ENCODE measurements around the gene EPB41L4B. TPM values are rescaled to one million over a fixed set of nuclear protein-coding genes. Genes with fewer than 3 reads are reported as not detected.

EPB41L4B gene
- total RNA-seq, 2 donors from 2014 or later, result 0.27 to 1.1 TPM

- ATAC-seq (ENCODE audit: insufficient number of reproducible peaks, low FRiP score, low read depth) (no peak), DNase-seq (ENCODE audit: low spot score) (no peak)
- Histone ChIP-seq H3K27me3 (replicated peaks; ENCODE audit: insufficient read depth) (no peaks in the 10 kb centered on the region), H3K36me3 (no peaks in the 10 kb centered on the region), H3K4me3 (no peak overlapping the region), H3K27ac (no peak overlapping the region), H3K4me1 (ENCODE audit: control insufficient read depth in 1 of 2, low read depth in 2 of 2) (no peaks in the 10 kb centered on the region), H3K9me3 (no peaks in the 10 kb centered on the region)
- TF ChIP-seq, protein P1, sequence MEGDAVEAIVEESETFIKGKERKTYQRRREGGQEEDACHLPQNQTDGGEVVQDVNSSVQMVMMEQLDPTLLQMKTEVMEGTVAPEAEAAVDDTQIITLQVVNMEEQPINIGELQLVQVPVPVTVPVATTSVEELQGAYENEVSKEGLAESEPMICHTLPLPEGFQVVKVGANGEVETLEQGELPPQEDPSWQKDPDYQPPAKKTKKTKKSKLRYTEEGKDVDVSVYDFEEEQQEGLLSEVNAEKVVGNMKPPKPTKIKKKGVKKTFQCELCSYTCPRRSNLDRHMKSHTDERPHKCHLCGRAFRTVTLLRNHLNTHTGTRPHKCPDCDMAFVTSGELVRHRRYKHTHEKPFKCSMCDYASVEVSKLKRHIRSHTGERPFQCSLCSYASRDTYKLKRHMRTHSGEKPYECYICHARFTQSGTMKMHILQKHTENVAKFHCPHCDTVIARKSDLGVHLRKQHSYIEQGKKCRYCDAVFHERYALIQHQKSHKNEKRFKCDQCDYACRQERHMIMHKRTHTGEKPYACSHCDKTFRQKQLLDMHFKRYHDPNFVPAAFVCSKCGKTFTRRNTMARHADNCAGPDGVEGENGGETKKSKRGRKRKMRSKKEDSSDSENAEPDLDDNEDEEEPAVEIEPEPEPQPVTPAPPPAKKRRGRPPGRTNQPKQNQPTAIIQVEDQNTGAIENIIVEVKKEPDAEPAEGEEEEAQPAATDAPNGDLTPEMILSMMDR (IDR thresholded peaks at IDR 0.05), result no peak
Measured at GRCh38 chr9:109301012-109301411, 19.8 kb downstream of the EPB41L4B start.

DNA sequence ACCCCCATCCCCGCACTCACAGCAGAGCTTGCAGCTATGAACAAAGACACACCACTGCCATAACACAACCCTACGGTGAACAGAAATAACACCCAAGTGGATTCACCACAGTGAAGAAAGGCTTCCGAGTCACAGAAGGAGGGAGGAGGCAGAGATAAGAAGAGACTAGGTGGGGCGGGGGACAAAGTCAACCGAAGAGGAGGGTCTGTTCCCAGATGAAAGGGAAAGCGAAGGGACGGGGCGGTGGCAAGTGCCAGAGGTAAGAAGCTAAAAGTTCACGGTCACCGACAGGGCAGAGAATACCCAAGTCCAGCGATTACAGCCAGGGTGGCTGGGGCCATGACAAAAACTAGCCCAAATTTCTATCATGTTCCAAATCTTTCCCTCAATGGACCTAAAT, 21.0 kb downstream of the EPB41L4B start:
- Histone ChIP-seq H3K36me3 (no peaks in the 10 kb centered on the region), H3K9me3 (no peaks in the 10 kb centered on the region), H3K27me3 (replicated peaks; ENCODE audit: insufficient read depth) (no peaks in the 10 kb centered on the region), H3K4me1 (ENCODE audit: control insufficient read depth in 1 of 2, low read depth in 2 of 2) (no peaks in the 10 kb centered on the region), H3K4me3 (no peak overlapping the region), H3K27ac (no peak overlapping the region)
- no peak for DNase-seq (ENCODE audit: low spot score)
- TF ChIP-seq, protein P1 (IDR thresholded peaks at IDR 0.05), result no peak
- ATAC-seq (ENCODE audit: insufficient number of reproducible peaks, low FRiP score, low read depth), result no peak

- DNase-seq (ENCODE audit: low spot score) (no peak), ATAC-seq (ENCODE audit: insufficient number of reproducible peaks, low FRiP score, low read depth) (no peak)
- Histone ChIP-seq H3K9me3 (no peaks in the 10 kb centered on the region), H3K27ac (no peak overlapping the region), H3K4me3 (no peak overlapping the region), H3K4me1 (ENCODE audit: control insufficient read depth in 1 of 2, low read depth in 2 of 2) (no peaks in the 10 kb centered on the region), H3K36me3 (no peaks in the 10 kb centered on the region), H3K27me3 (replicated peaks; ENCODE audit: insufficient read depth) (no peaks in the 10 kb centered on the region)
- TF ChIP-seq, protein P1 (IDR thresholded peaks at IDR 0.05), result no peak
Measured at GRCh38 chr9:109297899-109298298, 23.0 kb downstream of the EPB41L4B start.

DNA sequence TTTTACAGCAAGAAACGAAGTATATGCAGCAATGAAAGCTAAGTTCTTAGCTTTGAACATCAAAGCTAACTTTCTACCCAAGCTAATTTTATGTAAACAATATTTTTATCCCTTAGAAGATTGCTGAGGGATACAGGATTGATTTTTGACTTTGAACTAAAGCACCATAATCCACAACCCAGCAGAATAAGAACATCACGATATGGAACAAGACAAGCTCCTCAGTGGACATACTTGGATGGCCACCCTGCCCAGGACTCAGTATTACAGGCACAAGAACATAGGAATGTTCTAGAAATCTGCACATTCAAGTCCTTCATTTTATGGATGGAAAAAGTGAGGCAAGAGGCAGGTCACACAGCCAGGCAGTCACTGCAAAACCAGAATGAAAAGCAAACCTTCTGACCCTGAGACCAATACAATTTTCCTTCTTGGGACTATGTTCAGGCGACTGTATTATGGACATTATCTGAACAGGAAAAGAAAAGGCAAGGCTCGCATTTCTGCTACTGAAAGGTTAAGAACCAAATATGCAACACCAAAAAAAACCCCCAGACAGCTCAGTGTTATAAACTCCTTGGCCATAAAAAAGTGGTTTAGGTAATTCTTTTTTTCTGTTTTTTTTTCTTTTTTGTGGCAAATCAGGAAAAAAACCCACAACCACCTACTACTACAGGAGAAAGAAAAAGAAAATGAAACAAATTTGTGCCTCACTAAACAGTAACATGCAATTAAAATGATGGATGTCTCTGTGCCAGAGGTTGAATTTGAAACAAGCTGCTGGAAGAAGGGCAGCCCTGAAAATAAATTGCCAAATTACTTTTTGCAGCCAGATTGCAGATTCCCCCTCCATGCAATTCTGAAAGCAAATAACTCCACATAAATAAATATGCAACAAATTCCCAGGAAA, 25.4 kb downstream of the EPB41L4B start:
- H3K4me3 ChIP-seq, result no peak overlapping the region

DNA sequence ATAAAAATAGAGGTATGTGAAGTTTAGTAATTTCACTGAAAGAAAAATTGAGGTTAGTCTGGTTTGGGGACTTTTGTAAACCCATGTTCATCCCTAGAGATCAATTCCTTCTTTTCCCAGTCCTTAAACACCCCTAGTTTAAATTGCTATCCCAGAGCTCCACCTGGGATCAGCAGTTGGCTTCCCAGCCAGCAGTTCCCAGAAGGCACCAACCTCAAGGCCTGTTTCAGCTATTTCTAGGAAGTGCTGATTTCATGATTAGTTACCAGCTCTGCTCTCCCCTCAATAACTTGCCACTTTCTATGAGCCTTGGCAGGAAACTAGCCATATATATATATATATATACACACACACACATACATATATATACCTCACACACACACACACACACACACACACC, 30.5 kb downstream of the EPB41L4B start:
- DNase-seq (ENCODE audit: low spot score) (no peak), ATAC-seq (ENCODE audit: insufficient number of reproducible peaks, low FRiP score, low read depth) (no peak)
- H3K4me3 ChIP-seq, result no peak overlapping the region
- no peaks in the 10 kb centered on the region for H3K27me3 ChIP-seq (replicated peaks; ENCODE audit: insufficient read depth)
- H3K9me3 ChIP-seq, result no peaks in the 10 kb centered on the region
- H3K36me3 ChIP-seq, result no peaks in the 10 kb centered on the region
- no peak overlapping the region for H3K27ac ChIP-seq
- H3K4me1 ChIP-seq (ENCODE audit: control insufficient read depth in 1 of 2, low read depth in 2 of 2), result no peaks in the 10 kb centered on the region
- TF ChIP-seq, protein P1 (IDR thresholded peaks at IDR 0.05), result no peak

More for the DNA sequence above, 25.4 kb downstream of the EPB41L4B start:
- no peak overlapping the region for H3K27ac ChIP-seq
- no peaks in the 10 kb centered on the region for H3K27me3 ChIP-seq (replicated peaks; ENCODE audit: insufficient read depth)
- DNase-seq (ENCODE audit: low spot score) (no peak), ATAC-seq (ENCODE audit: insufficient number of reproducible peaks, low FRiP score, low read depth) (no peak)
- H3K4me1 ChIP-seq (ENCODE audit: control insufficient read depth in 1 of 2, low read depth in 2 of 2), result no peaks in the 10 kb centered on the region
- H3K36me3 ChIP-seq, result no peaks in the 10 kb centered on the region
- no peaks in the 10 kb centered on the region for H3K9me3 ChIP-seq
- TF ChIP-seq, protein P1 (IDR thresholded peaks at IDR 0.05), result no peak

All from thoracic aorta (tissue), 2 donors.